ENCODE measurements around the gene GPR75. TPM values are rescaled to one million over a fixed set of nuclear protein-coding genes. Genes with fewer than 3 reads are reported as not detected.

Gene GPR75
- total RNA-seq, 1 experiment from 2014 or later: 2.5 TPM

- DNase-seq (ENCODE audit: low read depth, low spot score) (no peak), ATAC-seq (no peak)
- CTCF ChIA-PET: no interaction called here
- in situ Hi-C loops (cut with HindIII; ENCODE audit: low pct_unique_long_range_greater_than_20kb, low sequenced_read_pairs): no loop called here
- POLR2A ChIA-PET: no interaction called here
- H3K4me1 ChIP-seq (ENCODE audit: control insufficient read depth, insufficient read depth, low read length): no peaks in the 10 kb centered on the region
- no peak overlapping the region for H3K4me3 ChIP-seq (ENCODE audit: low read depth in 2 of 2, low read length in 2 of 2)
- peaks cover 17% of the 10 kb centered on the region for H3K36me3 ChIP-seq (ENCODE audit: control insufficient read depth, insufficient read depth, low read length)
- intact Hi-C loops (cut with micrococcal nuclease; ENCODE audit: unreplicated experiment): no loop called here
- no TSS peak for BruUV-seq (replicated peaks)
- no peaks in the 10 kb centered on the region for H3K9me3 ChIP-seq (ENCODE audit: control insufficient read depth, insufficient read depth, low read depth, low read length)
- TF ChIP-seq POLR2AphosphoS5 (IDR thresholded peaks at IDR 0.05; ENCODE audit: low read depth, low read length) (no peak), TCF7L2 (IDR thresholded peaks at IDR 0.05; ENCODE audit: low read depth, low read length) (no peak), REST (IDR thresholded peaks at IDR 0.05; ENCODE audit: insufficient read depth in 1 of 2, low read depth in 2 of 2, low read length in 1 of 2) (no peak), SIN3A (IDR thresholded peaks at IDR 0.05; ENCODE audit: borderline replicate concordance, insufficient read depth, low read depth, low read length) (no peak), CTCF (IDR thresholded peaks at IDR 0.05) (no peak)
- H3K27me3 ChIP-seq (ENCODE audit: control insufficient read depth, insufficient read depth, low read length): no peaks in the 10 kb centered on the region
- H3K27ac ChIP-seq (ENCODE audit: low read length): no peak overlapping the region
Observed at GRCh38 chr2:53865264-53865663, 5.5 kb upstream of the GPR75 start.

- BruUV-seq (replicated peaks): no TSS peak
- ChIA-PET CTCF (no interaction called here), POLR2A (no interaction called here)
- Histone ChIP-seq H3K4me1 (ENCODE audit: control insufficient read depth, insufficient read depth, low read length) (no peaks in the 10 kb centered on the region), H3K27me3 (ENCODE audit: control insufficient read depth, insufficient read depth, low read length) (no peaks in the 10 kb centered on the region), H3K9me3 (ENCODE audit: control insufficient read depth, insufficient read depth, low read depth, low read length) (no peaks in the 10 kb centered on the region), H3K27ac (ENCODE audit: low read length) (no peak overlapping the region), H3K36me3 (ENCODE audit: control insufficient read depth, insufficient read depth, low read length) (peaks cover 15% of the 10 kb centered on the region), H3K4me3 (ENCODE audit: low read depth in 2 of 2, low read length in 2 of 2) (no peak overlapping the region)
- intact Hi-C loops (cut with micrococcal nuclease; ENCODE audit: unreplicated experiment) (no loop called here), in situ Hi-C loops (cut with HindIII; ENCODE audit: low pct_unique_long_range_greater_than_20kb, low sequenced_read_pairs) (no loop called here)
- 0 out of 2 replicates have a peak, but pooled peaks have one; percentile 26 for ATAC-seq
- no peak for DNase-seq (ENCODE audit: low read depth, low spot score)
- no peak for TF ChIP-seq REST (IDR thresholded peaks at IDR 0.05; ENCODE audit: insufficient read depth in 1 of 2, low read depth in 2 of 2, low read length in 1 of 2)
Observed at GRCh38 chr2:53863538-53864227, 3.9 kb upstream of the GPR75 start.
